ENCODE measurements around the gene CCKAR.
"Not testable (repeated sequence)": the region's sequence is repeated elsewhere in the genome, so short reads cannot be mapped to it uniquely, and the experiment has no call there.

CCKAR gene

GRCh38 chr4:26490111-26490959 lies at the start of gene CCKAR:
Gene CCKAR (minus strand): TSS chr4:26490484. CDS start chr4:26490267, 217 bp downstream.
- no peak for DNase-seq (ENCODE audit: low read depth, low spot score)

- no peak for DNase-seq (ENCODE audit: low read depth, low spot score)
These were observed 43.4 kb upstream of the CCKAR start for GRCh38 chr4:26533685-26534084.

GRCh38 chr4:26531491-26532116 lies 41.3 kb upstream of the CCKAR start:
- no peak for DNase-seq (ENCODE audit: low read depth, low spot score)

- no peak for DNase-seq (ENCODE audit: low read depth, low spot score)
These were observed 39.8 kb upstream of the CCKAR start for GRCh38 chr4:26530099-26530498.

- DNase-seq (ENCODE audit: low read depth, low spot score): no peak
These were observed 39.2 kb upstream of the CCKAR start for GRCh38 chr4:26529479-26529878.

GRCh38 chr4:26525771-26526150 lies 35.5 kb upstream of the CCKAR start:
- no peak for DNase-seq (ENCODE audit: low read depth, low spot score)

GRCh38 chr4:26525136-26525770 lies 35.0 kb upstream of the CCKAR start:
- DNase-seq (ENCODE audit: low read depth, low spot score): no peak

- DNase-seq (ENCODE audit: low read depth, low spot score): no peak
These were observed 33.7 kb upstream of the CCKAR start for GRCh38 chr4:26524011-26524410.

- no peak for DNase-seq (ENCODE audit: low read depth, low spot score)
These were observed 32.2 kb upstream of the CCKAR start for GRCh38 chr4:26522478-26522877.

GRCh38 chr4:26520728-26521450 lies 30.6 kb upstream of the CCKAR start:
- DNase-seq (ENCODE audit: low read depth, low spot score): no peak

GRCh38 chr4:26515936-26516335 lies 25.7 kb upstream of the CCKAR start:
- DNase-seq (ENCODE audit: low read depth, low spot score): no peak

GRCh38 chr4:26510334-26510964 lies 20.2 kb upstream of the CCKAR start:
- no peak for DNase-seq (ENCODE audit: low read depth, low spot score)

- no peak for DNase-seq (ENCODE audit: low read depth, low spot score)
These were observed 19.5 kb upstream of the CCKAR start for GRCh38 chr4:26509681-26510333.

- no peak for DNase-seq (ENCODE audit: low read depth, low spot score)
These were observed 17.0 kb upstream of the CCKAR start for GRCh38 chr4:26507286-26507685.

- no peak for DNase-seq (ENCODE audit: low read depth, low spot score)
These were observed 13.6 kb upstream of the CCKAR start for GRCh38 chr4:26503844-26504243.

- no peak for DNase-seq (ENCODE audit: low read depth, low spot score)
These were observed 13.1 kb upstream of the CCKAR start for GRCh38 chr4:26503427-26503826.

- DNase-seq (ENCODE audit: low read depth, low spot score): not testable (repeated sequence)
These were observed 10.3 kb upstream of the CCKAR start for GRCh38 chr4:26500565-26500999.

- DNase-seq (ENCODE audit: low read depth, low spot score): no peak
These were observed 6.0 kb upstream of the CCKAR start for GRCh38 chr4:26496207-26496783.

- no peak for DNase-seq (ENCODE audit: low read depth, low spot score)
These were observed 3.2 kb upstream of the CCKAR start for GRCh38 chr4:26493461-26493860.

- no peak for DNase-seq (ENCODE audit: low read depth, low spot score)
These were observed 1.3 kb upstream of the CCKAR start for GRCh38 chr4:26491449-26492170.

All from smooth muscle cell of the brain vasculature (primary cell).